GM10248 (cell line): Measurements from ENCODE around the gene MED27.

Source experiments
- CTCF ChIA-PET: fragments of 300-600 bp; sonication (Branson Sonifier 250); formaldehyde crosslinking; extraction: SDS; loops from one replicate; lab custom pipeline; 2021; ENCODE audit warnings: antibody characterized with exemption; lab: Yijun Ruan, JAX
- POLR2A ChIA-PET: fragments of 350-650 bp; sonication (Branson Sonifier 250); formaldehyde crosslinking; extraction: SDS; loops from one replicate; lab custom pipeline; 2020; ENCODE audit warnings: antibody characterized with exemption; lab: Yijun Ruan, JAX
- DNase-seq: peaks from one replicate; pipeline ENCODE4 v3.0.0; 2012; ENCODE audit errors: extremely low spot score
- CTCF ChIP-seq: IDR thresholded peaks from 2 replicates; pipeline ENCODE4 v1.5.1; 2012; ENCODE audit warnings: mild to moderate bottlenecking, low read depth; ENCODE audit errors: extremely low read depth, missing control alignments, control extremely low read depth

MED27 gene

GRCh38 chr9:132079391-132080091, at the start of gene MED27:
Gene MED27 (minus strand): TSS chr9:132079867. CDS start chr9:132079844, 23 bp downstream.
- DNase-seq = peak; percentile 95
- no peak for TF ChIP-seq CTCF
- ChIA-PET POLR2A (no interaction called here), CTCF (interaction anchor here (0.8 to 1.2 kb wide), 2 partner anchors 16 to 156 kb away, joined by 3 read pairs; no protein-coding TSS in a partner anchor)

GRCh38 chr9:132127888-132128534, 48.3 kb upstream of the MED27 start:
- DNase-seq = no peak
- ChIA-PET CTCF (no interaction called here), POLR2A (no interaction called here)
- TF ChIP-seq CTCF = no peak

GRCh38 chr9:132126680-132127236, 47.1 kb upstream of the MED27 start:
- ChIA-PET CTCF (no interaction called here), POLR2A (interaction anchor here (0.7 kb wide), 2 partner anchors 75 to 1730 kb away, joined by 4 to 7 read pairs; no protein-coding TSS in a partner anchor)

GRCh38 chr9:132125944-132126679, 46.4 kb upstream of the MED27 start:
- CTCF ChIA-PET = interaction anchor here (1.3 kb wide), 1 partner anchor 44 kb away, joined by 4 read pairs; no protein-coding TSS in a partner anchor
- peak; percentile 47 for DNase-seq
- TF ChIP-seq CTCF = no peak
- POLR2A ChIA-PET = interaction anchor here (0.7 kb wide), 2 partner anchors 74 to 1730 kb away, joined by 4 to 7 read pairs; no protein-coding TSS in a partner anchor

More at GRCh38 chr9:132126680-132127236, 47.1 kb upstream of the MED27 start:
- no peak for TF ChIP-seq CTCF
- no peak for DNase-seq

GRCh38 chr9:132125361-132125760, 45.7 kb upstream of the MED27 start:
- DNase-seq = no peak
- CTCF ChIA-PET = interaction anchor here (1.3 to 1.4 kb wide), 2 partner anchors 9 to 44 kb away, joined by 3 to 4 read pairs; no protein-coding TSS in a partner anchor
- TF ChIP-seq CTCF = no peak
- POLR2A ChIA-PET = no interaction called here

GRCh38 chr9:132124800-132125199, 45.1 kb upstream of the MED27 start:
- no peak for DNase-seq
- CTCF ChIA-PET = interaction anchor here (1.3 to 1.4 kb wide), 2 partner anchors 9 to 45 kb away, joined by 3 to 4 read pairs; no protein-coding TSS in a partner anchor
- TF ChIP-seq CTCF = no peak
- POLR2A ChIA-PET = no interaction called here
